Stimulated activated CD8-positive, alpha-beta memory T cell treated with anti-CD3 and anti-CD28 coated beads, Interleukin-2, amount 100 ng/mL, for 1 hour (primary cell): ENCODE results near the gene SNRPD1.
"Not testable (repeated sequence)": the region's sequence is repeated elsewhere in the genome, so short reads cannot be mapped to it uniquely, and the experiment has no call there.

ENCODE experiments used
- DNase-seq, 2 donors: peaks; one replicate each; pipeline ENCODE4 v3.0.0-alpha.2; 2020; ENCODE audit warnings: low read depth in 2 of 2

Gene SNRPD1

GRCh38 chr18:21612125-21613039 lies at the start of gene SNRPD1:
Gene SNRPD1, plus strand, starts transcription at chr18:21612314. Its CDS starts 116 bp downstream, at chr18:21612430.
- peak; percentile 76 to 79 for DNase-seq

- DNase-seq = no peak
Measured at GRCh38 chr18:21571772-21572171, 40.3 kb upstream of the SNRPD1 start.

GRCh38 chr18:21575656-21576055 lies 36.5 kb upstream of the SNRPD1 start:
- DNase-seq = no peak

- no peak for DNase-seq
Measured at GRCh38 chr18:21584391-21584790, 27.7 kb upstream of the SNRPD1 start.

- DNase-seq = not testable (repeated sequence)
Measured at GRCh38 chr18:21592361-21592760, 19.8 kb upstream of the SNRPD1 start.

- DNase-seq = no peak
Measured at GRCh38 chr18:21593540-21594257, 18.4 kb upstream of the SNRPD1 start.

GRCh38 chr18:21597620-21598019 lies 14.5 kb upstream of the SNRPD1 start:
- DNase-seq = no peak

- DNase-seq = no peak
Measured at GRCh38 chr18:21598726-21599584, 13.2 kb upstream of the SNRPD1 start.

GRCh38 chr18:21599585-21600525 lies 12.3 kb upstream of the SNRPD1 start:
- peak in 1 of 2 donors; percentile 30 for DNase-seq

GRCh38 chr18:21600526-21601410 lies 11.3 kb upstream of the SNRPD1 start, which contains the start of gene ESCO1:
Gene ESCO1, minus strand, starts transcription at chr18:21600704. Its CDS starts 25,861 bp downstream, at chr18:21574843.
- DNase-seq = peak; percentile 82 to 88

- no peak for DNase-seq
Measured at GRCh38 chr18:21602299-21602587, 9.9 kb upstream of the SNRPD1 start.

- DNase-seq = no peak
Measured at GRCh38 chr18:21604671-21605070, 7.4 kb upstream of the SNRPD1 start.

- no peak for DNase-seq
Measured at GRCh38 chr18:21605213-21605612, 6.9 kb upstream of the SNRPD1 start.

- not testable (repeated sequence) for DNase-seq
Measured at GRCh38 chr18:21611401-21612124, 551 bp upstream of the SNRPD1 start.

GRCh38 chr18:21621640-21622039 lies 9.5 kb downstream of the SNRPD1 start:
- not testable (repeated sequence) for DNase-seq

GRCh38 chr18:21629089-21629832 lies 17.1 kb downstream of the SNRPD1 start:
- no peak for DNase-seq

- no peak for DNase-seq
Measured at GRCh38 chr18:21632393-21632792, 20.3 kb downstream of the SNRPD1 start.

- DNase-seq = no peak
Measured at GRCh38 chr18:21634588-21635199, 22.6 kb downstream of the SNRPD1 start.
